HG02885 (cell line): ENCODE results near the gene C1QTNF6.

Experiments used
- ATAC-seq: cut with Tn5 transposase; IDR thresholded peaks from one replicate; pipeline ENCODE4 v1.9.1; 2021; ENCODE audit warnings: mild to moderate bottlenecking; ENCODE audit not compliant: unreplicated experiment, poor library complexity

Gene C1QTNF6

DNA sequence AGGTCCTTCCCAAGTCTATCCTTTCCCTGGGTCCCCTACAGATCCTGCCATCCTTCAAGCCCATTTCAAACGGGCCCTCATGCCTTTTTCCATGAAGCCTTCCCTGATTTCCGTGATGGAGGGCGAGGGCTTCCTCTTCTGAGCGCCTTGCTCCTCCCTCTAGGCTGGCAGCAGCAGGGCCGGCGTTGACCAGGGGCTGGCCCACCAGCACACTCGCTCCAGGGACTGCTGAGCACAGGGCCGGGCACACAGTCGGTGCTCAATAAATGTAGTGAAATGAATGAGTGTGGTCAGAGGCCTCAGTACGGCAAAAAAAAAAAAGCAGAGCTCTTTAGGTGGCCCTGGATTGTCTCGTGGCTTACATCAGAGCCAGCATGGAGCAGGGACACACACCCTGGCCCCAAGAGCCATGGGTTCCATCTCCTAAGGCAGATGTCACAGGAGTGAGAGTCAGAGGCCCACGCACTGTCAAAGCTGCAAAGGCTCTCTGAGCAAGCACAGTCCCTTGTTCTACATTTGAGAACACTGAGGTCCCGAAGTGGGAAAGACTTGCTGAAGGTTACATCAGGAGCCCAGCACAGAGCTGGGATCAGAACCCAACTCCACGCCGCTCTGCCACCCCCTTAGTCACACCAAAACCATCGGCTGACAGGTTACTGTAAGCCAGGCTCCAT, 41.4 kb downstream of the C1QTNF6 start:
- ATAC-seq = no peak

DNA sequence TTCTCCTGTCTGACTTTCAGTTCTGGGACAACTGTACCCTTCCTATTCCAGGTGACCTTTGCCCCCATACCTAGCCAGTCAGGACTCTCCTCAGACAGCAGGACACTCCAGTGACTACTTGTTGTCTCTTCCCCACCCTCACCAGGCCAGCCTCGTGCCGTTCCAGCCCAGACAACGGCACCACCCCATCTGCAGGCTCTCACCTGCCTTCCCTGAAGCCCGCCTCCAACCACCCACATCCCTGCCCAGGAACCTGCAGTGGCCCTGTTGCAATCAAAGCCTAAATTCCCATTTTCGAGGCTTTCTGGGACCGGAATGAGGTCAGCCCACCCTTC, 42.0 kb downstream of the C1QTNF6 start:
- no peak for ATAC-seq

DNA sequence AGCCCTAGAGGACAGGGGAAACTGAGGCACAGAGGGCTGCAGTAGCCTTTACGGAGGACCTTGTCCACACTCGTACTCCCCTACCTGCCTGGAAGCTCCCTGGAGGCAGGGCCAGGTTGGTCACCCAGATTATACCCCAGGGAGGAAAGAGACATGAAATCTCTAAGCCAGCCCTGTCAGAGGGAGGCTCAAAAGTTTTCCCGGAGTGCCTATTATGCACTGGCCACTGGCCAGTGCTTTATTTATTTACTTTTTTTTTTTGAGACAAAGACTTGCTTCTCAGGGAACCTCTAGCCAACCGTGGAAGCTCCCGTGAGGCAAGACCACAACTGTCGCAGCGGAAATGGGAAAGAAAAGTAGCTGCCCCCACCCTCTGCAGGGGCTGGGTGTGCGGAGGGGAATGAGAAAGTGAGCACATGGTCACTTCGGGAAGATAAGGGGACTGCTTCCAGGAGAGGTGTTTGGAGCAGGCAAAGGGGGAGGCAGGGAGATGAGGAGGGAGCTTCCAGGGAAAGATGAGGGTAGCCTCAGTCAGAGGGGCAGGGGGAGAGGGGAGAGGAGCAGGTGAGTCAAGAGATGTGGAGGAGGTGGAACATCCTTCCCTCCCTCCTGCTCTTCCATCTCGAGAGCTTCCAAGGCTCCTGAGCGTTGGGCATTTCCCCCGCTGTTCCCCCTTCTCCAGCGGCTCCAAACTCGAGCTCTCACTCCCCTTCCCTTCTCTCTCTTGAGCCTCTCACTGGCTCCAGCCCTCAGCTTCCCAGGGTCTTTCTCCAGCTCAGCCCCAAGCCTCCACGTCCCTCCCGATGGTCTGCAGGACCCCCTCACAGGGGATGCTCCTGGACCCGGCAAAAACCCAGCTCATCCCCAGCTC, 42.6 kb downstream of the C1QTNF6 start:
- no peak for ATAC-seq

GRCh38 chr22:37144180-37144554, 43.9 kb downstream of the C1QTNF6 start:
- no peak for ATAC-seq

DNA sequence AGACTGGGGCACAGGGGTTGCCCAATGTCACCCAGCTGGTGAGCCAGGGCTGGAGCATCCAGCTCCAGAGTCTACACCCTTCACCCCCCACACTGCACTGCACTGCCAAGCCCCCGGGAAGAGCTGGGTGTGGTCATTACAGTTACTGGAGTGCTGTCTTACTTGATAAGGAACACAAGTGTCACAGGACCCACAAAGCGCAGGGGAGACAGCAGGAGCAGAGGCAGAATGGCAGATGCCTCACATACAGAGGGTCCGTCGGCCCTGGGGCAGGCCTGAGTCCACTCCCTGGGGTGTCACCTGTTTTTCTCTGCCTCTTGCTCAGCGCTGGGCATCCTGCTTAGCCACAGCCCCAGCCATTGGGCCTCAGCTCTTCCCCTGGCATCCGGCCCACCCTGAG, 46.1 kb downstream of the C1QTNF6 start:
- ATAC-seq = no peak

- no peak for ATAC-seq
Observed at GRCh38 chr22:37141476-37141875, 46.6 kb downstream of the C1QTNF6 start.

GRCh38 chr22:37140686-37141323, 47.2 kb downstream of the C1QTNF6 start:
- no peak for ATAC-seq

DNA sequence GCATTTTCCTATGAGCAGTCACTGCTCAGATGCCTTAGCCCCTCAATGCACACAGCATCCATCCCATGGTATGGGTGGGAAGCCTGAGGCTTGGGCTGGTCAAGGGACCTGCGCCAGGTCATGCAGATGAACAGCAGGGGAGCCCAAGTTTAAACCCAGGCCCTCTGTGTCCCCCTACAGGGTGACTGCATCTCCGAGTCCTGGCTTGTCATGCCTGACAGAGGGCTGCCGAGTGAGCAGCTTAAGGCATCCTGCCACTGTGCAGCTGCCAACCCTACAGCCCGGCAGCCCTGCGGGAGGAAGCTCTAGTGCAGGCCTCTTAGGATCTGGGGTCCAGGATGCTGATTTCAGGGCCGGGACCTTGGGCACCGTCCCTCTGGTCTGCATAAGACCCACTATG, 48.3 kb downstream of the C1QTNF6 start:
- no peak for ATAC-seq

GRCh38 chr22:37138849-37139561, 49.0 kb downstream of the C1QTNF6 start:
- ATAC-seq = no peak

GRCh38 chr22:37137903-37138665, 50.0 kb downstream of the C1QTNF6 start:
- no peak for ATAC-seq

- ATAC-seq = no peak
Observed at GRCh38 chr22:37137131-37137530, 50.9 kb downstream of the C1QTNF6 start.

GRCh38 chr22:37135023-37135422, 53.0 kb downstream of the C1QTNF6 start:
- ATAC-seq = no peak

DNA sequence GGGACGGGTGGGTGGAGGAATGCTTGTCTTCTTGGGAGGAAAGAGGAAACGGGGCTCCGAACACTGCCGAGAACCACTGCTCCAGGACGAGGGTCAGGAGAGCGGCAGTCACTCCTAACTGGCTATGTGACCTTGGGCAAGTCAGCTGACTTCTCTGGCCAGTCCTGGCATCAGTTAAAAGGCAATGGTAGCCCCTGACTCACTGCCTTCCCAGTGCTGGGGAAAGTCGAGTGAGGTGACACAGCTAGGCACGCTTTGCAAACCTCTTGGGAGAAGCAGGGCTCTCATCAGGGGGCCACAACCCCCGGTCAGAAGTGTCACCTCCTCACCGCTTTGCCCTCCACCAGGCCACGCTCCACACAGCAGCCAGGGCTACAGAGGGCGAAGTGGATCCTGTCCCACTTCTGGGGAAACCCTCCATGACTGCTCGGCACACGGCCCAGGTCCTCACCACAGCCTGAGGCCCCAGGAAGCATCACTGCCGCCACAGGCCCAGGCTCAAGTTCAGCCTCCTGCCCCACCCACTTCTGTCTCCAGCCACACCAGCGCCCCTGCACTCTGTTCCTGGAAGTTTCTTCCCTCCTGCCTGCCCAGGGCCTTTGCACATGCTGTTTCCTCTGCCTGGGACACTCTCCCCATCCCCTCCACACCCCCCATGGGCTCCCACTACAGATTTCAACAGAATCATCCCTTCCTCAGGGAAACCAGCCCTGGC, 54.6 kb downstream of the C1QTNF6 start:
- ATAC-seq = no peak

- ATAC-seq = no peak
Observed at GRCh38 chr22:37132773-37133172, 55.3 kb downstream of the C1QTNF6 start.
